Breast epithelium (tissue), 4 donors: ENCODE data around the gene CCDC172. TPM values are rescaled to one million over a fixed set of nuclear protein-coding genes. Genes with fewer than 3 reads are reported as not detected.

ENCODE experiments used
- DNase-seq, 2 donors: peaks; one replicate each; pipeline ENCODE4 v3.0.0-alpha.2; 2019; ENCODE audit warnings: low spot score in 2 of 2
- H3K27ac ChIP-seq, 2 donors: fragments of 200-600 bp; sonication (generic) in 1 of 2; one replicate each; pipeline ENCODE4 v1.5.1; 2016 to 2019; ENCODE audit warnings: mild to moderate bottlenecking in 1 of 2
- H3K27me3 ChIP-seq, 2 donors: fragments of 200-600 bp; sonication (generic) in 1 of 2; one replicate each; pipeline versions ENCODE4 v1.5.1 to v1.6.0; 2017 to 2019; ENCODE audit warnings: control low read depth in 1 of 2, mild to moderate bottlenecking in 1 of 2
- H3K36me3 ChIP-seq: fragments of 200-600 bp; one replicate; pipeline ENCODE4 v1.5.1; 2019
- H3K4me1 ChIP-seq, 2 donors: fragments of 200-600 bp; sonication (generic); one replicate each; pipeline ENCODE4 v1.5.1; 2016 to 2019; ENCODE audit warnings: control low read depth in 1 of 2
- H3K4me3 ChIP-seq, 3 donors: fragments of 200-600 bp; sonication (generic); 1 replicate in 2 of 3; 2 replicates in 1 of 3; pipeline ENCODE4 v1.5.1; 2016 to 2019; ENCODE audit warnings: mild to moderate bottlenecking in 3 of 3, moderate library complexity in 2 of 3
- H3K9me3 ChIP-seq, 2 donors: fragments of 200-600 bp; sonication (generic) in 1 of 2; one replicate each; pipeline ENCODE4 v1.5.1; 2016 to 2019; ENCODE audit warnings: control low read depth in 1 of 2
- CTCF ChIP-seq, 3 donors: fragments of 450-650 bp; IDR thresholded peaks; one replicate each; pipeline ENCODE4 v1.5.1; 2016 to 2017; ENCODE audit warnings: antibody characterized with exemption in 3 of 3, mild to moderate bottlenecking in 3 of 3, moderate library complexity in 3 of 3
- POLR2A ChIP-seq: fragments of 450-650 bp; IDR thresholded peaks from one replicate; pipeline ENCODE4 v1.6.1; 2016; ENCODE audit warnings: antibody characterized with exemption, mild to moderate bottlenecking, moderate library complexity
- POLR2AphosphoS5 ChIP-seq, 3 donors: sonication (generic); formaldehyde crosslinking; IDR thresholded peaks; one replicate each; pipeline ENCODE4 v1.6.1; 2017; ENCODE audit warnings: antibody characterized with exemption in 3 of 3
- intact Hi-C: fragments of 100-400 bp; cut with DNase I; formaldehyde crosslinking; loops from one replicate; pipeline ENCODE4 v1.15.1; 2023; ENCODE audit warnings: low total_unique reads
- total RNA-seq, 3 donors: library from RNA; depleted of rRNA; stranded (reverse); fragments of >200 nt; gene quantifications; one replicate each; pipeline ENCODE4 v1.1.0, GENCODE V29; 2016

CCDC172 gene
- total RNA-seq, 3 donors from 2014 or later = not detected

DNA sequence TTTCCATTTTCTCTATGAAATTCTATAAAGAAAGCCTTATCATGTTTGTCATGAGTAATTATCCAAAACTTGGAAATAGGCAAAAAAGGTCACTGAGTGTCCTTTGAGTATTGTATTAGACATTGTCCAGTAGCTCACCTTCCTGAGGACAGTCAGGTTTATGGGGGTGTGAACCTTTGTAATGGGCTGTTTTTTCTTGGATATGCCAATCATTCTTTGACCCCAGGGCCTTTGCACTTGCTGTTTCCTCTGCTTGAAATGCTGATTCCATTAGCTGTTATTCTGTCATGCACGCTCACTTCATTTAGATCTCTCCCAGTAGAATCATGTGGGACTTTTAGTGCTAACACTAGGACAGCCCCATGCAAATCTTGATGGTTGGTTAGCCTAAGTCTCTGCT is 4.9 kb downstream of the CCDC172 start:
- no peak for DNase-seq
- intact Hi-C loops = no loop called here
- Histone ChIP-seq H3K9me3 (no peaks in the 10 kb centered on the region), H3K27me3 (peaks cover 0 to 4% of the 10 kb centered on the region in 2 donors), H3K27ac (no peak overlapping the region), H3K4me1 (no peaks in the 10 kb centered on the region), H3K4me3 (no peak overlapping the region), H3K36me3 (no peaks in the 10 kb centered on the region)
- TF ChIP-seq POLR2AphosphoS5 (IDR thresholded peaks at IDR 0.05) (no peak), POLR2A (no peak), CTCF (IDR thresholded peaks at IDR 0.05) (no peak)

- H3K4me1 ChIP-seq = no peaks in the 10 kb centered on the region
- no peak overlapping the region for H3K27ac ChIP-seq
- DNase-seq = no peak
- H3K36me3 ChIP-seq = no peaks in the 10 kb centered on the region
- no peaks in the 10 kb centered on the region for H3K9me3 ChIP-seq
- no peak overlapping the region for H3K4me3 ChIP-seq
- no peaks in the 10 kb centered on the region for H3K27me3 ChIP-seq
- TF ChIP-seq POLR2A = no peak
- TF ChIP-seq POLR2AphosphoS5 (IDR thresholded peaks at IDR 0.05) = no peak
- TF ChIP-seq CTCF (IDR thresholded peaks at IDR 0.05) = no peak
- intact Hi-C loops = no loop called here
Observed at GRCh38 chr10:116331815-116332214, 7.6 kb downstream of the CCDC172 start.

DNA sequence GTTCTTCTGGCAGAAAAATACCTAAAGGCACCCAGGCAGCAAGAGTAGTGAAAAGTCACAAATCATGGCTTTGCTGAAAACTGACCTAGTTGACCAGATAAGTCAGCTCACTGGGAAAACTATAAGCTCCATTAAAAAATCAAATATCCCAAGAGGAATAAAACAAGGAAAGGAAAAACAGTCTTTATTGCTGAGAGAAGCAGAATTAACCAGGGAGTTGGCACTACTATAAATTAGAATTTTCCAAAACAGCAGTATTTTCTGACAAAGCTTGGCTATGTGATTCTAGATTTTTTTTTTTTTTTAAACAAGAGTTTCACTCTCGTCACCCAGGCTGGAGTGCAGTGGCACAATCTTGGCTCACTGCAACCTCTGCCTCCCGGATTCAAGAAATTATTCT is 12.6 kb downstream of the CCDC172 start:
- H3K4me3 ChIP-seq = no peak overlapping the region
- no peaks in the 10 kb centered on the region for H3K9me3 ChIP-seq
- H3K36me3 ChIP-seq = no peaks in the 10 kb centered on the region
- intact Hi-C loops = no loop called here
- H3K27ac ChIP-seq = no peak overlapping the region
- no peaks in the 10 kb centered on the region for H3K4me1 ChIP-seq
- no peak for TF ChIP-seq POLR2AphosphoS5 (IDR thresholded peaks at IDR 0.05)
- TF ChIP-seq CTCF (IDR thresholded peaks at IDR 0.05) = no peak
- no peak for TF ChIP-seq POLR2A
- DNase-seq = no peak
- peaks cover 0 to 4% of the 10 kb centered on the region in 2 donors for H3K27me3 ChIP-seq

- Histone ChIP-seq H3K27ac (no peak overlapping the region), H3K4me1 (no peaks in the 10 kb centered on the region), H3K9me3 (peaks cover 0 to 7% of the 10 kb centered on the region in 2 donors), H3K36me3 (no peaks in the 10 kb centered on the region), H3K4me3 (no peak overlapping the region), H3K27me3 (no peaks in the 10 kb centered on the region)
- TF ChIP-seq POLR2A (no peak), CTCF (IDR thresholded peaks at IDR 0.05) (no peak), POLR2AphosphoS5 (IDR thresholded peaks at IDR 0.05) (no peak)
- DNase-seq = no peak
- intact Hi-C loops = no loop called here
Observed at GRCh38 chr10:116352125-116352524, 27.9 kb downstream of the CCDC172 start.

- no peak overlapping the region for H3K27ac ChIP-seq
- intact Hi-C loops = no loop called here
- TF ChIP-seq POLR2AphosphoS5 (IDR thresholded peaks at IDR 0.05) = no peak
- no peaks in the 10 kb centered on the region for H3K27me3 ChIP-seq
- no peak overlapping the region for H3K4me3 ChIP-seq
- H3K36me3 ChIP-seq = no peaks in the 10 kb centered on the region
- no peaks in the 10 kb centered on the region for H3K4me1 ChIP-seq
- H3K9me3 ChIP-seq = peaks cover 0 to 7% of the 10 kb centered on the region in 2 donors
- no peak for DNase-seq
Observed at GRCh38 chr10:116353817-116354216, 29.6 kb downstream of the CCDC172 start.

DNA sequence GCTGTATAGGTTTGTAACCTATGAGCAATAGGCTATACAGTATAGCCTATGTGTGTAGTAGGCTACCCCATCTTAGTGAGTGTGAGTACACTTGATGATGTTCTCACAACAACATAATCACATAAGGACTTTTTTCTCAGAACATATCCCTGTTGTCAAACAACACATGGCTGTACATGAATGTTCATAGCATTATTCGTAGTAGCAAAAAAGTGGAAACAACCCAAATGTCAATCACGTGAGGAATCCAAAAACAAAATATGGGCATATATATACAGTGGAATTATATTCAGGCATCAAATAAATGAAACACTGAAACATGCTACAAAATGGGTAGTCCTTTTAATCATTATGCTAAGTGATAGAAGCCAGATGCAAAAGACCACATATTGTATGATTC is 31.1 kb downstream of the CCDC172 start:
- Histone ChIP-seq H3K36me3 (no peaks in the 10 kb centered on the region), H3K27ac (no peak overlapping the region), H3K4me1 (no peaks in the 10 kb centered on the region), H3K9me3 (peaks cover 0 to 7% of the 10 kb centered on the region in 2 donors), H3K27me3 (no peaks in the 10 kb centered on the region), H3K4me3 (no peak overlapping the region)
- intact Hi-C loops = no loop called here
- DNase-seq = no peak
- no peak for TF ChIP-seq POLR2A
- TF ChIP-seq POLR2AphosphoS5 (IDR thresholded peaks at IDR 0.05) = no peak
- no peak for TF ChIP-seq CTCF (IDR thresholded peaks at IDR 0.05)
